ENCODE results near the gene CUTA.

- no peak for TF ChIP-seq CTCF (IDR thresholded peaks at IDR 0.05)
- no peak for TF ChIP-seq POLR2A (IDR thresholded peaks at IDR 0.05)
Observed at GRCh38 chr6:33446356-33446755, 28.4 kb upstream of the CUTA start.

Data from testis (tissue), 2 donors.